ENCODE data around the gene FASTK.

DNA sequence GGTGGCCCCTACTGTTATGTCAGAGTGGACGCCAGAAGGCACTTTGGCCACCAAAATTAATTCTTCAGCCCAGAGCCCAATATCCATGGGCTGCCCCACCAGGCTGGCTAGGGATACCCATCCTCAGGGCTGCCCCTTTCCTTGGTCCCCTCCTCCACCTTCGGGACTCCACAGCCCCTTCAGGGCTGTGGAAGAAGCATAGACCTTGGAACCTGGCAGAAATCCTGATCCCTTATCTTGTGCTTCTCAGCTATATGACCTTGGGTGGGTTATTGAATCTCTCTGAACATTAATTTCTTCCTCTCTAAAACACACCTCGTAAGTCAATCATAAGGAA, 3.2 kb upstream of the FASTK start:
- TF ChIP-seq, protein P1, sequence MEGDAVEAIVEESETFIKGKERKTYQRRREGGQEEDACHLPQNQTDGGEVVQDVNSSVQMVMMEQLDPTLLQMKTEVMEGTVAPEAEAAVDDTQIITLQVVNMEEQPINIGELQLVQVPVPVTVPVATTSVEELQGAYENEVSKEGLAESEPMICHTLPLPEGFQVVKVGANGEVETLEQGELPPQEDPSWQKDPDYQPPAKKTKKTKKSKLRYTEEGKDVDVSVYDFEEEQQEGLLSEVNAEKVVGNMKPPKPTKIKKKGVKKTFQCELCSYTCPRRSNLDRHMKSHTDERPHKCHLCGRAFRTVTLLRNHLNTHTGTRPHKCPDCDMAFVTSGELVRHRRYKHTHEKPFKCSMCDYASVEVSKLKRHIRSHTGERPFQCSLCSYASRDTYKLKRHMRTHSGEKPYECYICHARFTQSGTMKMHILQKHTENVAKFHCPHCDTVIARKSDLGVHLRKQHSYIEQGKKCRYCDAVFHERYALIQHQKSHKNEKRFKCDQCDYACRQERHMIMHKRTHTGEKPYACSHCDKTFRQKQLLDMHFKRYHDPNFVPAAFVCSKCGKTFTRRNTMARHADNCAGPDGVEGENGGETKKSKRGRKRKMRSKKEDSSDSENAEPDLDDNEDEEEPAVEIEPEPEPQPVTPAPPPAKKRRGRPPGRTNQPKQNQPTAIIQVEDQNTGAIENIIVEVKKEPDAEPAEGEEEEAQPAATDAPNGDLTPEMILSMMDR (IDR thresholded peaks at IDR 0.05; ENCODE audit: insufficient read depth, low read depth, low read length) = no peak
- no peak for TF ChIP-seq EZH2 (IDR thresholded peaks at IDR 0.05; ENCODE audit: insufficient read depth, low read length)

All from astrocyte (in vitro differentiated cells and primary cell).